Measurements from ENCODE around the gene CFL2.
"Not testable (repeated sequence)": the region's sequence is repeated elsewhere in the genome, so short reads cannot be mapped to it uniquely, and the experiment has no call there.

CFL2 gene

DNA sequence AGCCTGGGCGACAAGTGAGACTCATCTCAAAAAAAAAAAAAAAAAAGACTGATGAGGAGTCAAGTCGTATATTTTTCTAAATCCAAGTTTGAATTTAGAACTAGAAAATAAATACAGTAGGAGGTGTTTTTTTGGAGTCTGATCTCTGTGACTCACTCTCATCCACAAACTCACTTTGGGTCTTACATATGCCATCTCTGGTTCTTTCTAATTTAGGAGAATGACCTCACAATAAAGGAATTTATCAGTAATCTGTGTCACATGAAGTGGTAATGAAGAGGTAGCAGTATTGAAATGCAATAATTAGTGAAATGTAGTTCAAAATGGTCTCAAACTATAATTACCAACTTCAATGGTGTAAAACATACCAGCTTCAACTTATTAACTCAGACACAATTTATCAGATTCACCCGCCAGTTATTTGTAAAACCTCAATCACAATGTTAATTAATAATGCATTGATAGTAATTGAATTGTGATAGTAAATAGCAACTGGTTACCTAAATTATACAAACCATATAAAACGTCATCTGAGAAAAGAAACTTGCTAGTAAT is 4.4 kb upstream of the CFL2 start:
- Mint-ChIP-seq H3K4me1 (ENCODE audit: low read depth) (peaks cover 19% of the 10 kb centered on the region), H3K9me3 (ENCODE audit: low read depth) (no peaks in the 10 kb centered on the region), H3K27me3 (peaks cover 1% of the 10 kb centered on the region), H3K27ac (no peak overlapping the region), H3K4me3 (no peak overlapping the region), H3K36me3 (no peaks in the 10 kb centered on the region)

DNA sequence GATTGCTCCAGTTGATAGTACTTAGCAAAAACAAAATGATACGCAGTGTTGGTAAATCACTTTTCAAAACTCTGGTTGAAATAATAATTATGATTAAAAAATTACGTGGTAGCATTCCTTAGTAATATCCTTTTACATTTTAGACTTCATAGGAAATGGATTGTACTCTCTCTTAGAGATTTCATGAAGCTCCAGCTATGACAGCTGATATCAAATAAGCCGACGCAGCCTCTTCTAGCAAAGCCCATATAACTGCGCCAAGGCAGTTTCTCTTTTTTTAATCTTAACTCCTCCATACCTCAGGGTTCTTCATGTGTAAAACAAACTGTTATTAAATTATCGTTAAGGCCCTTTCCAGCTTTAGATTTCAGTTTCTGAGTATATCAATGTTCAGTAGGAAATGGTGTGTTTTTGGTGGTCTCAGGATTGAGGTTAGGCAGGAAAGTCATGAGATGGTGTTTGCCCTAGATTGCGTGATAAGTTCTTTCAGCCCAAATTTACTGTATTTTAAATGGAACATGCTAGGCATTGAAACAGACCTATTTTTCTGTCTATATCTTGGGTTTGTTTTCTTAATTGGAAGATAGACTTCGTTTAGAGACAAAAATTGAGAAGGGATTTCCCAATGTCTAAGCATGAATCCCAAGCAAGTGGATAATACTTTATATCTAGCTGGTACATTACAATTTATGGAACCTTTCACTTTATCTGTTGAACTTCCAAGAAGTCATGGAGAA is 902 bp upstream of the CFL2 start:
- Mint-ChIP-seq H3K4me3 (peak overlapping the region; percentile 82), H3K36me3 (peaks cover 7% of the 10 kb centered on the region), H3K27me3 (peaks cover 1% of the 10 kb centered on the region), H3K4me1 (ENCODE audit: low read depth) (peaks cover 38% of the 10 kb centered on the region), H3K9me3 (ENCODE audit: low read depth) (no peaks in the 10 kb centered on the region), H3K27ac (peak overlapping the region; percentile 83)

DNA sequence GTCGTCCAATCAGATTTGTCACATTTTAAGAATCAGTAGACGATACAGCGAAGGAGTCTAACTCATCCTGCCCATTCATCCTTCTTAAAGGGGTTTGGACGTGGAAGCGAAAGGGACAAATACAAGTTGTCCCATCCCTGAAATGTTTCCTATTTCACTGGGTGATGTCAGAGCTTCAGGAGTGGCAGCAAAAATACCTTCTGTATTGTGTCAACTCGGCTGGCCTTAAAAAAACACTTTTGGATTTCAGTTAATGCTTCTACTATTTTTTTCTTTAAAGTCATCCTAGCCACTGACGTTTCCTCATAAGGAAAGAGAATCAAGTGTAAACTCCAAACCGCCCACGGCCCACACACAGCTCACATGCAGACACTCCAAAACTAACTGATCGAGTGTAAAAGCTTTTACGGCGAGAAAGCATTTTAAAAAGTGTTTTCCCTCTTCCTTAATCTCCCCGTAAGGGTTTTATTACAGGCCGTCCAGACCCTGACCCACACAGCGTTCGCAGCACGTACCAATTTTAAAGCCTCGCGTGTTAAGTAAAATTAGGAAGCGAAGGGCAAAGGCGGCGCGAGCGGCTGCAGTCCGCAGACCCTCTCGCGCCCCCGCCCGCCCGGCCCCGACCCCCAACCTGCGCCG is 593 bp downstream of the CFL2 start:
- Mint-ChIP-seq H3K4me1 (ENCODE audit: low read depth) (peaks cover 38% of the 10 kb centered on the region), H3K27me3 (peaks cover 1% of the 10 kb centered on the region), H3K36me3 (peaks cover 7% of the 10 kb centered on the region), H3K27ac (peak overlapping the region; percentile 94), H3K4me3 (peak overlapping the region; percentile 95), H3K9me3 (ENCODE audit: low read depth) (no peaks in the 10 kb centered on the region)

DNA sequence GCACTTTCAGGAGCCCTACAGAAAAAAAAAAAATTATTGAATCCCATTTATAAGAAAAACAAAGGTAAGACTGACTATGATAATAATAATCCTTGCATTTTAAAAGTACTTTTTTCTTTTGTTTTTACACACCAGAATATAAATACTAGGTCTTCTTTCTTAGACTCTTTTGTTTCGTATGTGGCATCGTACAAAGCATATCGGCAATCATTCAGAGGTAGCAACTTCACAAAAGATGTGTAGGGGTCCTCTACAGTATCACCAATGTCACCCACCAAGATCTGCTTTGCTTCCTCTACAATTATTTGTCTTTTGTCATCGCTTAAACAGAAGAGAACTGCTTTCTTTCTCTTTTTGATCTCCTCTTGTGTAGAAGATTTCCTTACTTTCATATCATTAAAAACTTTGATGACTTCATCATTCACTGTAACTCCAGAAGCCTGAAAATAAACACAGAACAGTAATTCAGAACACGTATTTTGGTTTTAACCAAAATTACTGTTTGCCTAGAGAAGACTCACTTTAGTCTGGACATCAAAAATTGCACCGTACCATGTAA is 1.2 kb downstream of the CFL2 start:
- H3K27ac Mint-ChIP-seq: peak overlapping the region; percentile 94
- H3K27me3 Mint-ChIP-seq: peaks cover 1% of the 10 kb centered on the region
- peaks cover 7% of the 10 kb centered on the region for H3K36me3 Mint-ChIP-seq
- H3K4me1 Mint-ChIP-seq (ENCODE audit: low read depth): peaks cover 38% of the 10 kb centered on the region
- H3K9me3 Mint-ChIP-seq (ENCODE audit: low read depth): no peaks in the 10 kb centered on the region
- H3K4me3 Mint-ChIP-seq: peak overlapping the region; percentile 95

DNA sequence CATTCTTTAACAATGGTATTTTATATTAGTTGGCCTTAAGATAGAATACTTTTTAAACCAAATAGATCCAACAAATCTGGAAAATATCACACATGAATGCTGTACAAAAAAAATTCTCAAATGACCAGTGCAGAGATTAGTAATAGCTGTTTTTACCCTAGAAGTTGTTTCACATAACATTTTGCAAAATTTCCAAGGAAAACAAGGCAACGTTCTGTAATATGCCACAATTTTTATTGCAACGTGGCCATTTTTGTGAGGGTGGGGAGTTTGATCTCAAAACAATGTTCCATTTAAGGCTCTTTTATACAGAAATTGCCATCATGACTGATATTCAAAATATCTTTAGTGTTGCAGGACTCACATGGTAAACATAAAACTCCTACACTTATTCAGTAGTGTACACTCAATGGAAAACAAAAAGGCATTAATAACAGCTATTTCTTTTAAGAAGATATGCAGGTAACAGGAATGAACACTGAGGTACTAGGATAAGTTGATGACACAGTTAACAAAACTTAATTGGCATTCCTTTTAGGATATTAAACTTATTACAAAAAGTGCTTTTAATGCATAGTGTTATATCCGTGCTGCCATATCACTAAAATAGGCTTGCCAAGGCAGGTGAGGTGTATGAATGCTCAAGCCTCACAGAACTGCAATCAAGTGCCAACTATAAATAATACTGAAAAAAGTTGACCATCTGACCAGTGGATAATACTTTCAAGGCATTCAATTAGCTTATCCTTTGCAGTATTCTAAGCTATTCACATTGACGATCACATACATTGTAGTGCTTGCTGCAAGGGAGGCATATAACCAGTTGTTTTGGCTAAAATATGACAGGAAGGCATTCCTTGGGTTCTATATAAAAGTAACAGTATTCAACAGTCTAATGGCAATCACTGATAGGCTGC is 2.3 kb downstream of the CFL2 start:
- Mint-ChIP-seq H3K9me3 (ENCODE audit: low read depth) (no peaks in the 10 kb centered on the region), H3K27me3 (no peaks in the 10 kb centered on the region)

DNA sequence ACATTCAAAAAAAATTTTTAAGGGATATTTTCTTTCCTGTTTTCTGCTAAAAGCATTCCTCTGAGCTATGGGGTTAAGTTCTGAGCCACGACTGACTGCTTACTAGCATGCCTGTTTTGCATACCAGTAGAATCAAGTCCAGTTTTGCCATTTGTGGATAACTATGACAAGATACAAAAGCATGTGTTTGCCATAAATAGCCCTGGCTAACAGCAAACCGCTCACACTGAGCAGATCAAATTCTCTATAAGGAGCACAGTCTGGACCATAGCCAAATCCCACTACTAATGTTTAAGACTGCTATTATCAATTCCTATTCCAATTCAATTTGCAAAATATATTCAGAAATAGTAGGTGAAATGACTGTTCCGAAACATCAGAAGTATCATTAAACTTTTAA is 3.2 kb downstream of the CFL2 start:
- Mint-ChIP-seq H3K4me3 (no peak overlapping the region), H3K9me3 (ENCODE audit: low read depth) (no peaks in the 10 kb centered on the region), H3K36me3 (peaks cover 7% of the 10 kb centered on the region)

More for the DNA sequence above, 2.3 kb downstream of the CFL2 start:
- peak overlapping the region; percentile 6 for H3K4me3 Mint-ChIP-seq
- H3K36me3 Mint-ChIP-seq: peaks cover 7% of the 10 kb centered on the region
- H3K4me1 Mint-ChIP-seq (ENCODE audit: low read depth): peaks cover 38% of the 10 kb centered on the region
- H3K27ac Mint-ChIP-seq: no peak overlapping the region

DNA sequence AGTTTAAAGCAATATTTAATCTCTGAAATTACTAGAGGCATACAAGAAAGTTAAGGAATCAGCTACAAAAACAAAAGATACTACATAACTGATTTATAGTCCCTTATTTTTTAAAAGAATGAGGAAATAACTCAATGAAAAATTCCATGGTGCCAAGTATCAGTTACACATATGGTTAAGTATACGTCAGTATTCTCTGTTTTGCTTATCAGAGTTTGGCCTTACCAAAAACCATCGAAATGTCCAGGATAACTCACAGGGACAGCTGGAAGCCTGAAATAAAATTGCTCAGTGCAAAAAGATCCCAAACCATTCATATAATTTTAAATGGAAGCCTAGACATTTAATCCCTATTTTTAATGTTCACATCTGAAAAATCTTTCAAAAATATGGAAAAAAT is 3.6 kb downstream of the CFL2 start:
- Mint-ChIP-seq H3K4me3 (no peak overlapping the region), H3K27me3 (no peaks in the 10 kb centered on the region), H3K36me3 (peaks cover 7% of the 10 kb centered on the region), H3K4me1 (ENCODE audit: low read depth) (peaks cover 35% of the 10 kb centered on the region), H3K27ac (no peak overlapping the region), H3K9me3 (ENCODE audit: low read depth) (no peaks in the 10 kb centered on the region)

More for the DNA sequence above, 3.2 kb downstream of the CFL2 start:
- Mint-ChIP-seq H3K4me1 (ENCODE audit: low read depth) (peaks cover 38% of the 10 kb centered on the region), H3K27me3 (no peaks in the 10 kb centered on the region), H3K27ac (no peak overlapping the region)

DNA sequence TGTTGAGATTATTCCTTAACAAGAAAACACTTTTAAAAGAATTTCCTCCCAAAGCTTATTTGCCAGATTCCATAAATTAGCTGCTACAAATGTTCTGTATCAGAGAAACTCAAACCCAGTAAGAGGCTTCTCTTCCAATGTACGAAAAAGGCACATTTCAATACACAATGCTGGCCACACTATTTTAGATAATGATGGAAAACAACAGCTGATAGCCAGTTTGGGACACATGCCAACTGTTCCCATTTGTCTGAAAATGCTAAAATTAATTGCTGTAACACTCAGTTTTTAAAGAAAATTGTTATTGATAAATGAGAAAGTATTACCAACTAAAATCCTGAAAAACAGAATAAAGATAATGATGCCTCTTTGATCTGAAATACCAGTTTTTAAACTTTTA is 4.4 kb downstream of the CFL2 start:
- H3K4me1 Mint-ChIP-seq (ENCODE audit: low read depth): peaks cover 29% of the 10 kb centered on the region
- H3K27me3 Mint-ChIP-seq: no peaks in the 10 kb centered on the region
- H3K9me3 Mint-ChIP-seq (ENCODE audit: low read depth): no peaks in the 10 kb centered on the region
- no peak overlapping the region for H3K4me3 Mint-ChIP-seq
- no peak overlapping the region for H3K27ac Mint-ChIP-seq
- H3K36me3 Mint-ChIP-seq: peaks cover 7% of the 10 kb centered on the region

DNA sequence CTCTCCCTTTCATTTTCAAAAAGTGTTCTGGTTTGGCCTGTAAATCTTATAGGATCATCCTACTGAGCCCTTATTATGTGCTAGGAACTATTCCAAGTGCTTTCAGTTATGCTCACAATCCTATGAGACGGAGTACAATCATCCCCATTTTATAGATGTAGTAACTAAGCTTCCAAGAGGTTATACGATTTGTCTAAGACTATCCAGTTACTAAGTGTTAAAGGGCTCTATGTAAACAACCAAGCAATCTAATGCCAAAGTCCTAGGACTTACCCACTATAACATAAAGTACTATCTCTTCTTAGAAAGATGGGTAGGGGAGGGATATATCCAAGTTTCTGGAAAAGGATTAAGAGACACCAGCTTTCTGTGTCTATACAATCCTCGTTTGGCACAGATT is 6.7 kb downstream of the CFL2 start:
- Mint-ChIP-seq H3K4me1 (ENCODE audit: low read depth) (peaks cover 15% of the 10 kb centered on the region), H3K27ac (no peak overlapping the region), H3K36me3 (peaks cover 2% of the 10 kb centered on the region), H3K9me3 (ENCODE audit: low read depth) (no peaks in the 10 kb centered on the region), H3K4me3 (no peak overlapping the region), H3K27me3 (no peaks in the 10 kb centered on the region)

DNA sequence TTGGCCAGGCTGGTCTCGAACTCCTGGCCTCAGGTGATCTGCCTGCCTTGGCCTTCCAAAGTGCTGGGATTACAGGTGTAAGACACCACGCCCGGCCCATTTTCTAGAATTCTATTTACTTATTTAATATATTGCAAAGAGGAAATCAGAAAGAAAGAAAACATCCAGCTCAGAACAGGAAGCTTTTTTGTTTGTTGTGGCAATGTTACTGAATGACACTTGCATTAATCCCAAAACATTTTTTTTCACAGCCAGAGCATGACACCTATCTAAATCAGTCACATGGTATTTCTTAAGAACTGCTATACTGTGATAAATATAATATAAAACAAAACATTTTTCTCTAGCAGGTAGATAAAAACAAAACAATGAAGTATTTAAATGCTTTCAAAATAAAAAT is 12.6 kb downstream of the CFL2 start:
- Mint-ChIP-seq H3K4me3 (no peak overlapping the region), H3K36me3 (no peaks in the 10 kb centered on the region), H3K4me1 (ENCODE audit: low read depth) (no peaks in the 10 kb centered on the region), H3K27me3 (no peaks in the 10 kb centered on the region), H3K9me3 (ENCODE audit: low read depth) (no peaks in the 10 kb centered on the region), H3K27ac (no peak overlapping the region)

DNA sequence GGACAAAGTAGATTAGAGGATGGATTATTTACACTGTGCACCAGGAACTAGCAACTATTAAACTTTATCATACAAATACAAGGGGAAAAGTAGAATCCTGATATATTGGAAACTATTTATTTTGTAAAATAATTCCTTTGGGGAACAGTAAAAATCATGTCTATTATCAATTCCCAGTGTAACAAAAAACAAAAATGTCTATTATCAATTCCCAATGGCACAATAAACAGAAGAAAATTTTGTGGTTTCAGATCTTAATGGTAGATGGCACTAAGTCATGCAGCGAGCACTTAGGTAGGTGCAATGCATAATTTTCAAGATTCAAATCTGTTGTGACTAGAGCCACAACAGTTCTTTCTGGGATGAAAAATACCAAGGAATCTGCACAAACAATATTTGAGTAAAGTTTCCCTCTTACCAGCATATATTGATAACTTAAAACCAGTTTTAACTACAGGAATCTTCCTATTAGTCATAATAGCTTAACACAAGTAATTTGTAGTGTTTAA is 13.7 kb downstream of the CFL2 start:
- no peaks in the 10 kb centered on the region for H3K4me1 Mint-ChIP-seq (ENCODE audit: low read depth)
- H3K27me3 Mint-ChIP-seq: no peaks in the 10 kb centered on the region
- no peak overlapping the region for H3K4me3 Mint-ChIP-seq
- no peaks in the 10 kb centered on the region for H3K9me3 Mint-ChIP-seq (ENCODE audit: low read depth)
- no peaks in the 10 kb centered on the region for H3K36me3 Mint-ChIP-seq
- H3K27ac Mint-ChIP-seq: no peak overlapping the region

DNA sequence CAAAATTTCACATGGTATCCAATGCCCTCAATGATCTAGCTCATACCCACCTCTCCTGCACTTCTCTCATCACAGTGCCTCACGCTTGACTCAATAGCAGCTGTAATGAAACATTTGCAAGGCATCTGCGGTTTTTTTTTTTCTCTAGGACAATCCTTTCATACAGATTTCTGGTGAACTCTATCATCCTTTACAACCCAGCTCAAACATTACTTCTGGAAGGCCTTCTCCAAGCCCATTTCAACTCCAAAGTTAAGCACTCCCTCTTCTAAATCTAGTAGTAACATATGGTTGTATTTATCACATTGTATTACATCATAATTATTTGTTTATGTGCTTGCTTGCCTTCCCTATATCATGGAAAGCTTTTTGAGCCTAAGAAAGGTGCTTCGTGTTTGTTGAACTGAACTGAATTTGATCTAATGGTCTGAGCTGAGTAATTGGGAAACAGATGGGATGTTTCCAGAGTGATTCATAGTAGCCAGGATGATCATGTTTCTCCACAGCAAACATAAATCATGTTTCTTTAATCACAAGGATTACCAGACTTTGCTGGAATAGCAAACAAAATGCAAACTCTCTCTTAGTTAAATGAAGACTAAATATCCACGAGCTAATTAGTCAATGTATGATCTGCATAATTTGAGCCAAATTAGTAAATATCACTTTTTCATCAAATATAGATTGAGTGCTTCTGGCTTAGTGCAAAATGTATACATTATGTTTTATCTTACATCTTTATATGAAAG is 14.3 kb downstream of the CFL2 start:
- H3K36me3 Mint-ChIP-seq: no peaks in the 10 kb centered on the region
- H3K4me1 Mint-ChIP-seq (ENCODE audit: low read depth): no peaks in the 10 kb centered on the region
- H3K27me3 Mint-ChIP-seq: no peaks in the 10 kb centered on the region
- H3K4me3 Mint-ChIP-seq: no peak overlapping the region
- no peaks in the 10 kb centered on the region for H3K9me3 Mint-ChIP-seq (ENCODE audit: low read depth)
- no peak overlapping the region for H3K27ac Mint-ChIP-seq

DNA sequence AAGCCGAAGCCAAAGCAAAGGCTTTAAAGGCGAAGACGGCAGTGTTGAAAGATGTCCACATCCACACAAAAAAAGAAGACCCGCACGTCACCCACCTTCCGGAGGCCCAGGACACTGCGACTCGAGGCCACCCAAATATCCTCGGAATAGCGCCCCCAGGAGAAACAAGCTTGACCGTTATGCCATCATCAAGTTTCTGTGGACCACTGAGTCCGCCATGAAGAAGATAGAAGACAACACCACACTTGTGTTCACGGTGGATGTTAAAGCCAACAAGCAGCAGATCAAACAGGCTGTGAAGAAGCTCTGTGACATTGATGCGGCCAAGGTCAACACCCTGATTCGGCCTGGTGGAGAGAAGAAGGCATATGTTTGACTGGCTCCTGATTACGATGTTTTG is 20.2 kb downstream of the CFL2 start:
- H3K27me3 Mint-ChIP-seq; H3K36me3 Mint-ChIP-seq; H3K9me3 Mint-ChIP-seq (ENCODE audit: low read depth); H3K27ac Mint-ChIP-seq; H3K4me1 Mint-ChIP-seq (ENCODE audit: low read depth); H3K4me3 Mint-ChIP-seq: not testable (repeated sequence)

Measured in activated naive CD8-positive, alpha-beta T cell (primary cell).